Large intestine (tissue), 3 donors: ENCODE data around the gene TMEM140. TPM values are rescaled to one million over a fixed set of nuclear protein-coding genes. Genes with fewer than 3 reads are reported as not detected.

Experiments
- DNase-seq, 2 donors: peaks; one replicate each; pipeline versions ENCODE4 v3.0.0 to v3.0.0-alpha.2; 2013
- H3K27ac ChIP-seq: one replicate; pipeline ENCODE4 v1.5.1; 2013; ENCODE audit warnings: low read length
- H3K27me3 ChIP-seq: 2 replicates; pipeline ENCODE4 v1.6.1; 2013; ENCODE audit warnings: low read length; ENCODE audit not compliant: control insufficient read depth, insufficient read depth
- H3K36me3 ChIP-seq: 2 replicates; pipeline ENCODE4 v1.6.1; 2013; ENCODE audit warnings: low read length; ENCODE audit not compliant: control insufficient read depth, insufficient read depth
- H3K4me1 ChIP-seq: one replicate; pipeline ENCODE4 v1.6.1; 2013; ENCODE audit warnings: low read length; ENCODE audit not compliant: control insufficient read depth, insufficient read depth
- H3K4me3 ChIP-seq: one replicate; pipeline ENCODE4 v1.5.1; 2013; ENCODE audit warnings: low read length
- H3K9me3 ChIP-seq: one replicate; pipeline ENCODE4 v1.6.1; 2013; ENCODE audit warnings: mild to moderate bottlenecking, low read depth, low read length, moderate library complexity; ENCODE audit not compliant: control insufficient read depth
- WGBS: methylation state at CpG from one replicate; pipeline ENCODE4 v1.1.5; 2013; ENCODE audit warnings: low lambda C conversion rate; ENCODE audit not compliant: insufficient coverage; 5-methylcytosine and 5-hydroxymethylcytosine counted together
- polyA plus RNA-seq: library from polyadenylated mRNA; unstranded; fragments of 120-200 nt; gene quantifications from one replicate; pipeline ENCODE4 v1.2.1, GENCODE V29; 2013

The TMEM140 gene
- polyA plus RNA-seq, 1 donor, result 20.6 TPM

- WGBS, result no CpG with 5 or more reads among the region's 7 CpGs
- Histone ChIP-seq H3K4me1 (no peaks in the 10 kb centered on the region), H3K36me3 (peaks cover 30% of the 10 kb centered on the region), H3K4me3 (no peak overlapping the region), H3K27me3 (no peaks in the 10 kb centered on the region), H3K27ac (no peak overlapping the region), H3K9me3 (peaks cover 27% of the 10 kb centered on the region)
- no peak for DNase-seq
Measured at GRCh38 chr7:135183478-135183877, 35.6 kb downstream of the TMEM140 start.

GRCh38 chr7:135184254-135184841 lies 36.5 kb downstream of the TMEM140 start:
- DNase-seq, result no peak
- Histone ChIP-seq H3K27me3 (no peaks in the 10 kb centered on the region), H3K27ac (no peak overlapping the region), H3K36me3 (peaks cover 35% of the 10 kb centered on the region), H3K4me3 (no peak overlapping the region), H3K4me1 (no peaks in the 10 kb centered on the region), H3K9me3 (peaks cover 27% of the 10 kb centered on the region)
- WGBS, result no CpG with 5 or more reads among the region's 5 CpGs

GRCh38 chr7:135185471-135186260 lies 37.8 kb downstream of the TMEM140 start:
- no peaks in the 10 kb centered on the region for H3K27me3 ChIP-seq
- no peak for DNase-seq
- WGBS, result no CpG with 5 or more reads among the region's 7 CpGs
- peaks cover 35% of the 10 kb centered on the region for H3K36me3 ChIP-seq
- H3K4me1 ChIP-seq, result no peaks in the 10 kb centered on the region
- peaks cover 21% of the 10 kb centered on the region for H3K9me3 ChIP-seq
- no peak overlapping the region for H3K4me3 ChIP-seq
- H3K27ac ChIP-seq, result no peak overlapping the region

- no peak for DNase-seq
- Histone ChIP-seq H3K36me3 (peaks cover 35% of the 10 kb centered on the region), H3K27me3 (no peaks in the 10 kb centered on the region), H3K27ac (no peak overlapping the region), H3K4me1 (no peaks in the 10 kb centered on the region), H3K9me3 (peaks cover 16% of the 10 kb centered on the region), H3K4me3 (no peak overlapping the region)
- 80% methylated on average over 1 of the region's 3 CpGs for WGBS
Measured at GRCh38 chr7:135186261-135186540, 38.3 kb downstream of the TMEM140 start.

- H3K27me3 ChIP-seq, result no peaks in the 10 kb centered on the region
- H3K4me1 ChIP-seq, result no peaks in the 10 kb centered on the region
- no peak overlapping the region for H3K4me3 ChIP-seq
- WGBS, result no CpG with 5 or more reads among the region's 12 CpGs
- no peak for DNase-seq
- peaks cover 35% of the 10 kb centered on the region for H3K36me3 ChIP-seq
- H3K27ac ChIP-seq, result no peak overlapping the region
- H3K9me3 ChIP-seq, result peaks cover 9% of the 10 kb centered on the region
Measured at GRCh38 chr7:135186841-135187253, 39.0 kb downstream of the TMEM140 start.

- Histone ChIP-seq H3K9me3 (no peaks in the 10 kb centered on the region), H3K36me3 (peaks cover 37% of the 10 kb centered on the region), H3K4me3 (no peak overlapping the region), H3K4me1 (no peaks in the 10 kb centered on the region), H3K27ac (no peak overlapping the region), H3K27me3 (no peaks in the 10 kb centered on the region)
- WGBS, result no CpG with 5 or more reads among the region's 12 CpGs
- DNase-seq, result no peak
Measured at GRCh38 chr7:135188298-135188984, 40.6 kb downstream of the TMEM140 start.

GRCh38 chr7:135189221-135189662 lies 41.4 kb downstream of the TMEM140 start:
- Histone ChIP-seq H3K4me3 (no peak overlapping the region), H3K4me1 (no peaks in the 10 kb centered on the region), H3K36me3 (peaks cover 38% of the 10 kb centered on the region), H3K27me3 (no peaks in the 10 kb centered on the region), H3K9me3 (no peaks in the 10 kb centered on the region), H3K27ac (no peak overlapping the region)
- WGBS, result no CpG with 5 or more reads among the region's 6 CpGs
- DNase-seq, result no peak

- Histone ChIP-seq H3K27ac (no peak overlapping the region), H3K4me1 (no peaks in the 10 kb centered on the region), H3K9me3 (no peaks in the 10 kb centered on the region), H3K36me3 (peaks cover 42% of the 10 kb centered on the region), H3K27me3 (no peaks in the 10 kb centered on the region), H3K4me3 (no peak overlapping the region)
- WGBS, result no CpG with 5 or more reads among the region's 4 CpGs
- DNase-seq, result no peak
Measured at GRCh38 chr7:135189961-135190360, 42.1 kb downstream of the TMEM140 start.

GRCh38 chr7:135190703-135191102 lies 42.8 kb downstream of the TMEM140 start:
- Histone ChIP-seq H3K4me1 (no peaks in the 10 kb centered on the region), H3K9me3 (no peaks in the 10 kb centered on the region), H3K36me3 (peaks cover 39% of the 10 kb centered on the region), H3K27ac (no peak overlapping the region), H3K27me3 (no peaks in the 10 kb centered on the region), H3K4me3 (no peak overlapping the region)
- no peak for DNase-seq

GRCh38 chr7:135192914-135193536 lies 45.2 kb downstream of the TMEM140 start:
- Histone ChIP-seq H3K27me3 (no peaks in the 10 kb centered on the region), H3K4me3 (no peak overlapping the region), H3K4me1 (no peaks in the 10 kb centered on the region), H3K36me3 (peaks cover 36% of the 10 kb centered on the region), H3K9me3 (no peaks in the 10 kb centered on the region), H3K27ac (no peak overlapping the region)
- DNase-seq, result no peak
- no CpG with 5 or more reads among the region's 11 CpGs for WGBS
